GM18505 (cell line): Measurements from ENCODE around the gene PPP1R11.

Experiments
- ATAC-seq: cut with Tn5 transposase; IDR thresholded peaks from one replicate; pipeline ENCODE4 v1.9.1; 2021; ENCODE audit not compliant: unreplicated experiment
- POLR2A ChIP-seq: IDR thresholded peaks from 4 replicates; pipeline ENCODE4 v1.6.1; 2011; ENCODE audit warnings: borderline replicate concordance; ENCODE audit not compliant: insufficient read depth, insufficient read length; ENCODE audit errors: extremely low read depth

Gene PPP1R11

GRCh38 chr6:30042914-30043313 is 24.1 kb upstream of the PPP1R11 start:
- TF ChIP-seq POLR2A, result no peak
- ATAC-seq, result no peak

- TF ChIP-seq POLR2A, result no peak
- no peak for ATAC-seq
Measured at GRCh38 chr6:30043744-30044143, 23.3 kb upstream of the PPP1R11 start.

- ATAC-seq, result no peak
Measured at GRCh38 chr6:30044630-30045029, 22.4 kb upstream of the PPP1R11 start.

GRCh38 chr6:30047220-30047619 is 19.8 kb upstream of the PPP1R11 start:
- no peak for ATAC-seq
- TF ChIP-seq POLR2A, result no peak

More at GRCh38 chr6:30044630-30045029, 22.4 kb upstream of the PPP1R11 start:
- TF ChIP-seq POLR2A, result no peak

GRCh38 chr6:30053682-30054081 is 13.3 kb upstream of the PPP1R11 start:
- TF ChIP-seq POLR2A, result no peak
- ATAC-seq, result no peak

GRCh38 chr6:30055513-30055912 is 11.5 kb upstream of the PPP1R11 start:
- no peak for ATAC-seq
- TF ChIP-seq POLR2A, result no peak

GRCh38 chr6:30060606-30061091 is 6.3 kb upstream of the PPP1R11 start:
- no peak for TF ChIP-seq POLR2A
- ATAC-seq, result peak; percentile 15

GRCh38 chr6:30061092-30061857 is 5.7 kb upstream of the PPP1R11 start, which contains the start of gene POLR1H:
POLR1H (plus strand) TSS chr6:30061265; CDS start chr6:30061525, 260 bp downstream.
- TF ChIP-seq POLR2A, result peak; percentile 90
- ATAC-seq, result peak; percentile 81

GRCh38 chr6:30061858-30062458 is 5.0 kb upstream of the PPP1R11 start:
- TF ChIP-seq POLR2A, result no peak
- no peak for ATAC-seq

GRCh38 chr6:30062471-30063178 is 4.4 kb upstream of the PPP1R11 start:
- ATAC-seq, result no peak

GRCh38 chr6:30063315-30063714 is 3.7 kb upstream of the PPP1R11 start:
- no peak for ATAC-seq
- no peak for TF ChIP-seq POLR2A

More at GRCh38 chr6:30062471-30063178, 4.4 kb upstream of the PPP1R11 start:
- TF ChIP-seq POLR2A, result no peak

GRCh38 chr6:30066082-30066481 is 916 bp upstream of the PPP1R11 start:
- ATAC-seq, result no peak
- no peak for TF ChIP-seq POLR2A

- no peak for TF ChIP-seq POLR2A
- ATAC-seq, result no peak
Measured at GRCh38 chr6:30067460-30068139, 602 bp downstream of the PPP1R11 start.
